OCI-M2 (cell line): ENCODE results near the gene OR2T34.
"Not testable (repeated sequence)": the region's sequence is repeated elsewhere in the genome, so short reads cannot be mapped to it uniquely, and the experiment has no call there.

Source experiments
- DNase-seq: peaks from one replicate; lab custom pipeline; 2025; ENCODE audit not compliant: unreplicated experiment; lab: John Stamatoyannopoulos, UW

Gene OR2T34

DNA sequence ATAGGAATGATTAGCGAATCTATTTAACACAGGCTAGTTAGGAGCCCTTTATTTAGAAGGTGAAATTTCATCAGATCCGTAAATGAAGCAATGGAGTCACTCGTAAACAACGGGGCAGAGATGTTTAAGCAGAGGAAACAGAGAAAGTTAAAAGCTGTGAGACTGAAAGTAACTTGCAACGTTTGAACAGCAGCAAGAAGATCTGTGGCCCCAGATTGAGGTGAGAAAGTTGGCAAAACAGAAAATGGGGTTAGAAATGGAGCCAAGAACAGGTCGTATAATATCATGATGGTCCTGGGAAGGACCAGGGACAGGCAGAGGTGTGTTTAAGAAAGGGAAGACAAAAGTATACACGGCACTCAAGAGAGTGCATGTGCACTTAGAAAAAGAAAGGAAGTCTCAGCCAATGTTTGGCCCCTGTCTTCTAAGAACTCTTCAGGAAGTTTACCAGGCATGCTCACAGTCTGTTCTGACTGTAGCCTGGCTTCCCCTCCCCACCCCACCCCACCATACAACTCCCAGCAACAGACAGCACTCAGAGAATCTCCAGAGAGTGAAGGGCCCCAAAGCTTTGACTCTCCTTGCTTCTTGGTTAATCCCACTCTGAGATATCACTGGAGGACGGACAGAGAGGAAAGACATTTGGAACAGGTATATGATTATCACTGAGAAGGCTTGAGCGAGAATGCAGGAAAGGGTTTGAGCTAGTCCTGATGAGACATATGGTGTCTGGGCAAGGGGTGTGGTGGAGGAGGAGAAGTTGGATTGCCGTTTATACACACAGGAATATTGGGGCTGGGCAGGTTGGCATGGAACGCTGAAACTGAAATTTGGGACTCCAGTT, 8.8 kb downstream of the OR2T34 start:
- not testable (repeated sequence) for DNase-seq

DNA sequence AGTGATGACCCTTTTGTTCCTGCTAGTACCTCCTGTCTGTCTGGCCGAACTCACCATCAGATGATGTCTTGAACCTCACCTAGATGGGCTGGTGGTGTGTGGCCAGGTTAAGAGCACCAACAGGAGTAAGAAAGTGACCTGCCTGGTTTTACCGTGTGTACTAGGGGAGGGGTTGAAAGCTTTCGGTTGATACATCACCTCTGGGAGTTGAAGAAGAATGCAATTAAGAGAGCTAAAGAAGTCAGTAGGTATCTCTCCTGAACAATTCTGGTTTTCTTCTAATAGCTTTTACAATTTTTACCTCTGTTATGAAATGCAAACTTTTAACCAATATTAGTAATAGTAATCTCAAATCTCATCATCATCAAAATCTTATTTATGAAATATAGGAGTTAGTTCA, 11.9 kb downstream of the OR2T34 start, which contains the start of gene OR2T29:
OR2T29 (minus strand) TSS at position 101 of the 400 bp plus-strand sequence. CDS start 3,281 bp downstream, outside the sequence.
- DNase-seq, result not testable (repeated sequence)

DNA sequence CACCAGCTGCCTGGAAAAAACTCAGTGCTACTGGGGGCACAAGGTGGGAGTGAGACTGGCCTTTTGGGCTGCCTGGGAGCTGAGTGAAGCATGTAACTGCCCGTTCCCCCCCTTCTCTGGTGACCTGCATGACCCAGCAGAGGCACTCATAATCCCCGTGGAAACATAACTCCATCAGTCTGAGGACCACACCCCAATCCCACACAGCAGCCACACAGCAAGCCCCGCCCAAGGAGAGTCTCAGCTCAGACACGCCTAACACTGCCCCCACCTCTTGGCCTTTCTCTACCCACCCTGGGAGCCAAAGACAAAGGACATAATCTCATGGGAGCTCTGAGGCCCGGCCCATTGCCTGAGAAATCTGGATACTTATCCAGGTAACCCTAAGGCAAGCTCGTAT, 23.5 kb downstream of the OR2T34 start:
- DNase-seq, result not testable (repeated sequence)

DNA sequence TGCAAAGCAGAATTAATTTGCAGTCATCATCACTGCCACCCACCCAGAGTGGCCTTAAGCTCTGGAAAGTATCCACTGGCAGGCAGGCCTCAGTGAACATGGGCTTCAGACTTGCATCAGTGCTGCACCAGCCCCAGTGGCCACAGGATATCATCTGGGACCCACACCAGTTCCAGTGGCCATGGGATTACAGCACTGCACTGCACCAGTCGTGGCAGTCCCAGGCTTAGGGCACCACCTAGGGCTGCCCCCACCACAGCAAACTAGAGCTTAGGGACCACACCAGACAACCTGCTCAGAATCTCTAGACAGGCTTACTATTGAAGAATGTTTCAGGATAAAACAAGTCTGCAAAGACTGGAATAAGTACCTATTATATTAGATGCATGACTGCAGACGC, 27.2 kb downstream of the OR2T34 start:
- DNase-seq, result not testable (repeated sequence)

DNA sequence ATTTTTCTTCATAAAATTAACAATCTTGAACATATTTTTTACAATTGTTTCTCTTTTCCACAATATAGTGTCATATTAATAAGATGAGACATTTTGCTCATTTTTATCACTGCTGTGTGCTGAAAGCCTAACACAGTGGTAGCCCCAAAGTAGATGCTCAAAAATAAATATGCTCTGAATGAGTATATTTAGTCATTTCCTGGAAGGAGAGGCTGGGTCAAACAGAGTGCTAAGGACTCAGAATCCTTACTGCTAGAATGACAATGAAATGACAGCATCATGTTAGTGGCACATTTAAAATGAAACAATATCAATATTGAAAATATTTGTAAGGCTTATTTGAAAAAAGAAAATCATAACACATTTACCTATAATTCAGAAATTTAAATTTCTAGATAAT, 37.1 kb downstream of the OR2T34 start:
- DNase-seq, result not testable (repeated sequence)
